GM23248 (cell line): ENCODE measurements around the gene OTOA. TPM values are rescaled to one million over a fixed set of nuclear protein-coding genes. Genes with fewer than 3 reads are reported as not detected.

Source experiments
- DNase-seq: peaks from one replicate; pipeline ENCODE4 v3.0.0-alpha.2; 2015
- H2AFZ ChIP-seq: fragments of 200-600 bp; sonication (generic); 2 replicates; pipeline ENCODE4 v1.6.1; 2016; ENCODE audit warnings: antibody characterized with exemption
- H3F3A ChIP-seq: fragments of 200-600 bp; sonication (generic); 2 replicates; pipeline ENCODE4 v1.6.1; 2016; ENCODE audit warnings: mild to moderate bottlenecking, antibody characterized with exemption, mixed run types; ENCODE audit not compliant: insufficient read depth
- H3K27ac ChIP-seq: fragments of 200-600 bp; sonication (generic); 2 replicates; pipeline ENCODE4 v1.5.1; 2016; ENCODE audit warnings: mild to moderate bottlenecking
- H3K27me3 ChIP-seq: fragments of 200-600 bp; sonication (generic); replicated peaks from 2 replicates; pipeline ENCODE4 v1.6.1; 2016; ENCODE audit warnings: mild to moderate bottlenecking; ENCODE audit not compliant: insufficient read depth
- H3K36me3 ChIP-seq: fragments of 200-600 bp; sonication (generic); 2 replicates; pipeline ENCODE4 v1.6.1; 2016; ENCODE audit warnings: low read depth, mild to moderate bottlenecking
- H3K4me1 ChIP-seq: fragments of 200-600 bp; sonication (generic); 2 replicates; pipeline ENCODE4 v1.6.1; 2016; ENCODE audit warnings: mild to moderate bottlenecking; ENCODE audit not compliant: insufficient read depth
- H3K4me2 ChIP-seq: fragments of 200-600 bp; sonication (generic); one replicate; pipeline ENCODE4 v1.6.1; 2016; ENCODE audit warnings: mild to moderate bottlenecking; ENCODE audit not compliant: unreplicated experiment
- H3K4me3 ChIP-seq: fragments of 200-600 bp; sonication (generic); 2 replicates; pipeline ENCODE4 v1.5.1; 2016; ENCODE audit warnings: mild to moderate bottlenecking
- H3K79me2 ChIP-seq: fragments of 200-600 bp; sonication (generic); 2 replicates; pipeline ENCODE4 v1.6.1; 2016; ENCODE audit warnings: mild to moderate bottlenecking; ENCODE audit not compliant: insufficient read depth
- H3K9ac ChIP-seq: fragments of 200-600 bp; sonication (generic); 2 replicates; pipeline ENCODE4 v1.6.1; 2016; ENCODE audit warnings: mild to moderate bottlenecking
- H3K9me2 ChIP-seq: fragments of 200-600 bp; sonication (generic); 2 replicates; pipeline ENCODE4 v1.6.1; 2016; ENCODE audit warnings: mixed run types, mild to moderate bottlenecking, moderate library complexity; ENCODE audit not compliant: insufficient read depth
- H3K9me3 ChIP-seq: fragments of 200-600 bp; sonication (generic); one replicate; pipeline ENCODE4 v1.6.1; 2017; ENCODE audit warnings: low read depth
- H4K20me1 ChIP-seq: fragments of 200-600 bp; sonication (generic); 2 replicates; pipeline ENCODE4 v1.6.0; 2016; ENCODE audit not compliant: insufficient read depth
- EZH2 ChIP-seq: fragments of 200-600 bp; sonication (generic); IDR thresholded peaks from 2 replicates; pipeline ENCODE4 v1.6.1; 2018; ENCODE audit warnings: antibody characterized with exemption, mild to moderate bottlenecking; ENCODE audit not compliant: insufficient read depth, poor library complexity, severe bottlenecking
- EZH2phosphoT487 ChIP-seq: fragments of 200-600 bp; sonication (generic); IDR thresholded peaks from 2 replicates; pipeline ENCODE4 v1.6.1; 2018; ENCODE audit warnings: antibody characterized with exemption, moderate library complexity, mild to moderate bottlenecking, low read depth; ENCODE audit not compliant: insufficient read depth
- WGBS, 2 experiments: methylation state at CpG; one replicate each; pipeline ENCODE4 v1.1.6; 2015 to 2017; ENCODE audit warnings: low lambda C conversion rate in 2 of 2, low coverage in 1 of 2; ENCODE audit errors: missing lambda C conversion rate in 2 of 2; 5-methylcytosine and 5-hydroxymethylcytosine counted together
- in situ Hi-C: fragments of 300-500 bp; cut with MboI; formaldehyde crosslinking; loops from 2 replicates; pipeline ENCODE4 v1.15.0; 2020
- polyA plus RNA-seq: library from polyadenylated mRNA; unstranded; fragments of >200 nt; fragmentation: Nextera tagmentation; extraction: Ambion mirVana; gene quantifications from 2 replicates; pipeline ENCODE4 v1.2.1, GENCODE V29; 2016
- total RNA-seq: library from RNA; depleted of rRNA; stranded (reverse); fragments of >200 nt; shearing (Covaris generic); gene quantifications from 2 replicates; pipeline ENCODE4 v1.2.3, GENCODE V29; 2014

OTOA gene
- total and polyA plus RNA-seq, 2 experiments from 2014 or later, result not detected

- Histone ChIP-seq H4K20me1 (no peaks in the 10 kb centered on the region), H3K9ac (no peak overlapping the region), H3F3A (peaks cover 31% of the 10 kb centered on the region), H3K36me3 (peaks cover 19% of the 10 kb centered on the region; the same call in 1 of the 2 replicates), H2AFZ (no peak overlapping the region), H3K27me3 (no peaks in the 10 kb centered on the region), H3K27ac (no peak overlapping the region), H3K4me3 (no peak overlapping the region), H3K4me2 (peak overlapping the region; percentile 50), H3K79me2 (peaks cover 43% of the 10 kb centered on the region), H3K4me1 (0 out of 2 replicates have a peak, but pooled peaks cover 6% of the 10 kb centered on the region), H3K9me2 (no peaks in the 10 kb centered on the region), H3K9me3 (no peaks in the 10 kb centered on the region)
- no peak for TF ChIP-seq EZH2
- TF ChIP-seq EZH2phosphoT487, result no peak
- peak; percentile 76 for DNase-seq
- in situ Hi-C loops, result loop anchor here (5.0 kb wide), 1 partner anchor 45 kb away; no protein-coding TSS in a partner anchor
- 27 to 29% methylated on average over 4 of the region's 4 CpGs for WGBS, 2 experiments
Measured at GRCh38 chr16:21656795-21657768, 6.7 kb upstream of the OTOA start.

- TF ChIP-seq EZH2phosphoT487, result no peak
- TF ChIP-seq EZH2, result no peak
- Histone ChIP-seq H3K4me2 (no peak overlapping the region), H2AFZ (no peak overlapping the region), H3K9ac (no peak overlapping the region), H3K9me3 (no peaks in the 10 kb centered on the region), H3K27me3 (no peaks in the 10 kb centered on the region), H4K20me1 (no peaks in the 10 kb centered on the region), H3K79me2 (peaks cover 26% of the 10 kb centered on the region), H3K9me2 (no peaks in the 10 kb centered on the region), H3K4me1 (0 out of 2 replicates have a peak, but pooled peaks cover 6% of the 10 kb centered on the region), H3K27ac (no peak overlapping the region), H3K36me3 (peaks cover 19% of the 10 kb centered on the region; the same call in 1 of the 2 replicates), H3F3A (peaks cover 31% of the 10 kb centered on the region), H3K4me3 (no peak overlapping the region)
- DNase-seq, result no peak
- in situ Hi-C loops, result loop anchor here (5.0 kb wide), 1 partner anchor 43 kb away; no protein-coding TSS in a partner anchor
- WGBS, 2 experiments, result 95 to 97% methylated on average over 4 of the region's 4 CpGs
Measured at GRCh38 chr16:21659124-21659523, 4.6 kb upstream of the OTOA start.

GRCh38 chr16:21664801-21665492 lies 1.2 kb downstream of the OTOA start:
- no peak overlapping the region for H3K4me2 ChIP-seq
- H3K79me2 ChIP-seq, result no peaks in the 10 kb centered on the region
- H3F3A ChIP-seq, result peaks cover 2% of the 10 kb centered on the region; the same call in 1 of the 2 replicates
- H4K20me1 ChIP-seq, result no peaks in the 10 kb centered on the region
- TF ChIP-seq EZH2phosphoT487 (no peak), EZH2 (no peak)
- H3K27ac ChIP-seq, result no peak overlapping the region
- DNase-seq, result no peak
- H3K27me3 ChIP-seq, result no peaks in the 10 kb centered on the region
- H2AFZ ChIP-seq, result no peak overlapping the region
- in situ Hi-C loops, result no loop called here
- H3K36me3 ChIP-seq, result no peaks in the 10 kb centered on the region
- no peaks in the 10 kb centered on the region for H3K9me2 ChIP-seq
- no peaks in the 10 kb centered on the region for H3K9me3 ChIP-seq
- WGBS, 2 experiments, result 89 to 91% methylated on average over 10 of the region's 10 CpGs
- H3K4me3 ChIP-seq, result no peak overlapping the region
- H3K9ac ChIP-seq, result no peak overlapping the region
- no peaks in the 10 kb centered on the region for H3K4me1 ChIP-seq

- no peaks in the 10 kb centered on the region for H3K9me2 ChIP-seq
- no peak overlapping the region for H3K4me3 ChIP-seq
- no peak overlapping the region for H3K27ac ChIP-seq
- H3F3A ChIP-seq, result no peaks in the 10 kb centered on the region; the same call in 1 of the 2 replicates
- no peaks in the 10 kb centered on the region for H3K27me3 ChIP-seq
- H3K9ac ChIP-seq, result no peak overlapping the region
- no peak overlapping the region for H3K4me2 ChIP-seq
- no peak for DNase-seq
- no peak overlapping the region for H2AFZ ChIP-seq
- WGBS, 2 experiments, result 19 to 34% methylated on average over 3 of the region's 3 CpGs
- TF ChIP-seq EZH2, result no peak
- no peak for TF ChIP-seq EZH2phosphoT487
- H3K79me2 ChIP-seq, result no peaks in the 10 kb centered on the region
- in situ Hi-C loops, result no loop called here
- H4K20me1 ChIP-seq, result no peaks in the 10 kb centered on the region
- H3K9me3 ChIP-seq, result no peaks in the 10 kb centered on the region
- H3K4me1 ChIP-seq, result no peaks in the 10 kb centered on the region
- no peaks in the 10 kb centered on the region for H3K36me3 ChIP-seq
Measured at GRCh38 chr16:21666772-21667171, 3.0 kb downstream of the OTOA start.
